GM12878 (cell line): ENCODE results near the gene DPM2.

ENCODE experiments used
- EP300 ChIP-seq, 2 experiments: fragments of 150-350 bp in 1 of 2; IDR thresholded peaks; 2 replicates each; pipeline ENCODE4 v1.6.1; 2011 to 2012; ENCODE audit warnings: low read depth in 2 of 2, low read length in 2 of 2, borderline replicate concordance in 1 of 2, improper control_type of control experiment in 1 of 2, inconsistent platforms in 1 of 2; ENCODE audit not compliant: control insufficient read depth in 1 of 2
- MAX ChIP-seq: IDR thresholded peaks from 2 replicates; pipeline ENCODE4 v1.6.1; 2012; ENCODE audit warnings: low read depth, low read length, improper control_type of control experiment
- POLR2AphosphoS5 ChIP-seq: IDR thresholded peaks from 2 replicates; pipeline ENCODE4 v1.6.1; 2011; ENCODE audit warnings: mild to moderate bottlenecking, low read length, inconsistent platforms
- RB1 ChIP-seq: fragments of 450-650 bp; formaldehyde crosslinking; IDR thresholded peaks from 2 replicates; pipeline ENCODE4 v1.6.1; 2017; ENCODE audit warnings: mild to moderate bottlenecking, borderline replicate concordance
- SREBF2 ChIP-seq: IDR thresholded peaks from 2 replicates; pipeline ENCODE4 v1.6.1; 2012; ENCODE audit warnings: mild to moderate bottlenecking, low read length
- TAF1 ChIP-seq: IDR thresholded peaks from 2 replicates; pipeline ENCODE4 v1.6.1; 2011; ENCODE audit warnings: mild to moderate bottlenecking, low read depth, low read length, borderline replicate concordance
- YBX1 ChIP-seq: fragments of 450-650 bp; IDR thresholded peaks from 2 replicates; pipeline ENCODE4 v1.6.1; 2016; ENCODE audit warnings: antibody characterized with exemption
- TF ChIP-seq, protein P1 (sequence below), 3 experiments: IDR thresholded peaks in 2 of 3; conservative IDR thresholded peaks in 1 of 3; 2 replicates each; pipeline ENCODE4 v1.5.1; 2011; ENCODE audit warnings: low read depth in 3 of 3, low read length in 3 of 3, mild to moderate bottlenecking in 3 of 3, control low read depth in 2 of 3, moderate library complexity in 2 of 3, inconsistent platforms in 1 of 3, mixed read lengths in 1 of 3; ENCODE audit not compliant: control insufficient read depth in 2 of 3, insufficient read depth in 1 of 3; ENCODE audit errors: extremely low read depth in 1 of 3

- no peak for TF ChIP-seq YBX1
- peak; percentile 40; the same call in 1 of the 2 replicates for TF ChIP-seq MAX
- TF ChIP-seq, protein P1, sequence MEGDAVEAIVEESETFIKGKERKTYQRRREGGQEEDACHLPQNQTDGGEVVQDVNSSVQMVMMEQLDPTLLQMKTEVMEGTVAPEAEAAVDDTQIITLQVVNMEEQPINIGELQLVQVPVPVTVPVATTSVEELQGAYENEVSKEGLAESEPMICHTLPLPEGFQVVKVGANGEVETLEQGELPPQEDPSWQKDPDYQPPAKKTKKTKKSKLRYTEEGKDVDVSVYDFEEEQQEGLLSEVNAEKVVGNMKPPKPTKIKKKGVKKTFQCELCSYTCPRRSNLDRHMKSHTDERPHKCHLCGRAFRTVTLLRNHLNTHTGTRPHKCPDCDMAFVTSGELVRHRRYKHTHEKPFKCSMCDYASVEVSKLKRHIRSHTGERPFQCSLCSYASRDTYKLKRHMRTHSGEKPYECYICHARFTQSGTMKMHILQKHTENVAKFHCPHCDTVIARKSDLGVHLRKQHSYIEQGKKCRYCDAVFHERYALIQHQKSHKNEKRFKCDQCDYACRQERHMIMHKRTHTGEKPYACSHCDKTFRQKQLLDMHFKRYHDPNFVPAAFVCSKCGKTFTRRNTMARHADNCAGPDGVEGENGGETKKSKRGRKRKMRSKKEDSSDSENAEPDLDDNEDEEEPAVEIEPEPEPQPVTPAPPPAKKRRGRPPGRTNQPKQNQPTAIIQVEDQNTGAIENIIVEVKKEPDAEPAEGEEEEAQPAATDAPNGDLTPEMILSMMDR (IDR thresholded peaks at IDR 0.05 in 2 of 3, conservative IDR thresholded peaks at IDR 0.05 in 1 of 3; ENCODE audit: control insufficient read depth in 2 of 3, extremely low read depth in 1 of 3, insufficient read depth in 1 of 3, low read depth in 3 of 3, low read length in 3 of 3), result no peak
- no peak for TF ChIP-seq EP300 (IDR thresholded peaks at IDR 0.05; ENCODE audit: borderline replicate concordance in 1 of 2, control insufficient read depth in 1 of 2, low read depth in 2 of 2, low read length in 2 of 2)
- TF ChIP-seq RB1, result no peak; the same call in 1 of the 2 replicates
- TF ChIP-seq POLR2AphosphoS5, result peak; percentile 49
- TF ChIP-seq SREBF2, result no peak
- TF ChIP-seq TAF1, result peak; percentile 81; the same call in 1 of the 2 replicates
Measured at GRCh38 chr9:127980706-127981558, 43.3 kb upstream of the DPM2 start, which contains the start of gene EEIG1.
